ENCODE results near the gene CST7. TPM values are rescaled to one million over a fixed set of nuclear protein-coding genes. Genes with fewer than 3 reads are reported as not detected.
"Not testable (repeated sequence)": the region's sequence is repeated elsewhere in the genome, so short reads cannot be mapped to it uniquely, and the experiment has no call there.

Gene CST7
- total RNA-seq, 2 experiments from 2014 or later, result 10.7 to 14.0 TPM

- ChIA-PET POLR2A (no interaction called here), CTCF (interaction anchor here (1.5 kb wide), 1 partner anchor 17 kb away, joined by 3 read pairs; no protein-coding TSS in a partner anchor)
- ATAC-seq (no peak), DNase-seq (no peak)
- H3K4me1 Mint-ChIP-seq, result peaks cover 6% of the 10 kb centered on the region
- intact Hi-C loops (cut with DNase I, micrococcal nuclease), result loop anchor here in 1 of 2 experiments (5.0 to 10.0 kb wide), 3 partner anchors 231 to 911 kb away; no protein-coding TSS in a partner anchor
- H3K36me3 Mint-ChIP-seq (ENCODE audit: low read depth), result no peaks in the 10 kb centered on the region
- no peak overlapping the region for H3K27ac Mint-ChIP-seq
- no peaks in the 10 kb centered on the region for H3K9me3 Mint-ChIP-seq (ENCODE audit: low read depth)
- no peak overlapping the region for H3K4me3 Mint-ChIP-seq
- H3K27me3 Mint-ChIP-seq, result peaks cover 2% of the 10 kb centered on the region
Observed at GRCh38 chr20:24915440-24915839, 33.6 kb upstream of the CST7 start.

GRCh38 chr20:24915892-24916291, 33.2 kb upstream of the CST7 start:
- ATAC-seq (no peak), DNase-seq (no peak)
- intact Hi-C loops (cut with DNase I, micrococcal nuclease), result loop anchor here in 1 of 2 experiments (5.0 to 10.0 kb wide), 3 partner anchors 231 to 911 kb away; no protein-coding TSS in a partner anchor
- ChIA-PET CTCF (interaction anchor here (1.4 to 1.5 kb wide), 2 partner anchors 18 to 109 kb away, joined by 3 to 4 read pairs; no protein-coding TSS in a partner anchor), POLR2A (no interaction called here)
- H3K36me3 Mint-ChIP-seq (ENCODE audit: low read depth), result no peaks in the 10 kb centered on the region
- H3K27ac Mint-ChIP-seq, result no peak overlapping the region
- peaks cover 2% of the 10 kb centered on the region for H3K27me3 Mint-ChIP-seq
- no peaks in the 10 kb centered on the region for H3K9me3 Mint-ChIP-seq (ENCODE audit: low read depth)
- peaks cover 6% of the 10 kb centered on the region for H3K4me1 Mint-ChIP-seq
- no peak overlapping the region for H3K4me3 Mint-ChIP-seq

- H3K36me3 Mint-ChIP-seq (ENCODE audit: low read depth), result no peaks in the 10 kb centered on the region
- ATAC-seq (no peak), DNase-seq (no peak)
- H3K9me3 Mint-ChIP-seq (ENCODE audit: low read depth), result no peaks in the 10 kb centered on the region
- ChIA-PET POLR2A (no interaction called here), CTCF (interaction anchor here (0.7 to 1.5 kb wide), 3 partner anchors 18 to 978 kb away, joined by 3 to 4 read pairs (median 4); no protein-coding TSS in a partner anchor)
- no peak overlapping the region for H3K4me3 Mint-ChIP-seq
- intact Hi-C loops (cut with DNase I, micrococcal nuclease), result loop anchor here in 1 of 2 experiments (5.0 to 10.0 kb wide), 3 partner anchors 232 to 912 kb away; no protein-coding TSS in a partner anchor
- no peak overlapping the region for H3K27ac Mint-ChIP-seq
- H3K27me3 Mint-ChIP-seq, result peaks cover 2% of the 10 kb centered on the region
- H3K4me1 Mint-ChIP-seq, result peaks cover 6% of the 10 kb centered on the region
Observed at GRCh38 chr20:24916412-24916811, 32.7 kb upstream of the CST7 start.

GRCh38 chr20:24917056-24917455, 32.0 kb upstream of the CST7 start:
- H3K27ac Mint-ChIP-seq, result no peak overlapping the region
- peaks cover 2% of the 10 kb centered on the region for H3K27me3 Mint-ChIP-seq
- no peak overlapping the region for H3K4me3 Mint-ChIP-seq
- ChIA-PET POLR2A (no interaction called here), CTCF (interaction anchor here (0.7 to 1.8 kb wide), 4 partner anchors 14 to 978 kb away, joined by 3 to 8 read pairs (median 4); no protein-coding TSS in a partner anchor)
- DNase-seq (no peak), ATAC-seq (no peak)
- H3K9me3 Mint-ChIP-seq (ENCODE audit: low read depth), result no peaks in the 10 kb centered on the region
- peaks cover 6% of the 10 kb centered on the region for H3K4me1 Mint-ChIP-seq
- intact Hi-C loops (cut with DNase I, micrococcal nuclease), result loop anchor here in 1 of 2 experiments (5.0 to 10.0 kb wide), 3 partner anchors 232 to 912 kb away; no protein-coding TSS in a partner anchor
- H3K36me3 Mint-ChIP-seq (ENCODE audit: low read depth), result no peaks in the 10 kb centered on the region

GRCh38 chr20:24917797-24918578, 31.1 kb upstream of the CST7 start:
- DNase-seq, result peak; percentile 75
- peaks cover 2% of the 10 kb centered on the region for H3K9me3 Mint-ChIP-seq (ENCODE audit: low read depth)
- no peak overlapping the region for H3K27ac Mint-ChIP-seq
- peaks cover 6% of the 10 kb centered on the region for H3K4me1 Mint-ChIP-seq
- H3K4me3 Mint-ChIP-seq, result no peak overlapping the region
- peaks cover 2% of the 10 kb centered on the region for H3K27me3 Mint-ChIP-seq
- ChIA-PET POLR2A (no interaction called here), CTCF (interaction anchor here (0.6 to 1.8 kb wide), 9 partner anchors 13 to 980 kb away, joined by 3 to 8 read pairs (median 3); no protein-coding TSS in a partner anchor)
- no peaks in the 10 kb centered on the region for H3K36me3 Mint-ChIP-seq (ENCODE audit: low read depth)
- peak; percentile 76 for ATAC-seq
- intact Hi-C loops (cut with DNase I, micrococcal nuclease), result loop anchor here in 1 of 2 experiments (2.0 to 10.0 kb wide), 6 partner anchors 133 to 981 kb away; no protein-coding TSS in a partner anchor

GRCh38 chr20:24918579-24919566, 30.2 kb upstream of the CST7 start:
- peaks cover 2% of the 10 kb centered on the region for H3K9me3 Mint-ChIP-seq (ENCODE audit: low read depth)
- intact Hi-C loops (cut with DNase I, micrococcal nuclease), result loop anchor here in 1 of 2 experiments (2.0 to 10.0 kb wide), 6 partner anchors 134 to 982 kb away; no protein-coding TSS in a partner anchor
- no peak overlapping the region for H3K27ac Mint-ChIP-seq
- CTCF ChIA-PET, result interaction anchor here (0.6 to 2.6 kb wide), 10 partner anchors 11 to 981 kb away, joined by 3 to 8 read pairs (median 3); no protein-coding TSS in a partner anchor
- ATAC-seq (no peak), DNase-seq (no peak)
- peaks cover 6% of the 10 kb centered on the region for H3K4me1 Mint-ChIP-seq
- POLR2A ChIA-PET, result no interaction called here
- no peak overlapping the region for H3K4me3 Mint-ChIP-seq
- H3K36me3 Mint-ChIP-seq (ENCODE audit: low read depth), result no peaks in the 10 kb centered on the region
- peaks cover 2% of the 10 kb centered on the region for H3K27me3 Mint-ChIP-seq

GRCh38 chr20:24919665-24920064, 29.4 kb upstream of the CST7 start:
- intact Hi-C loops (cut with DNase I, micrococcal nuclease), result loop anchor here in 1 of 2 experiments (2.0 to 10.0 kb wide), 6 partner anchors 135 to 983 kb away; no protein-coding TSS in a partner anchor
- H3K4me3 Mint-ChIP-seq; DNase-seq; H3K4me1 Mint-ChIP-seq; H3K36me3 Mint-ChIP-seq (ENCODE audit: low read depth); H3K27ac Mint-ChIP-seq; H3K9me3 Mint-ChIP-seq (ENCODE audit: low read depth); ATAC-seq; POLR2A ChIA-PET; H3K27me3 Mint-ChIP-seq: not testable (repeated sequence)
- CTCF ChIA-PET, result interaction anchor here (0.6 to 2.6 kb wide), 4 partner anchors 11 to 915 kb away, joined by 3 to 7 read pairs (median 4); no protein-coding TSS in a partner anchor

GRCh38 chr20:24920706-24921105, 28.4 kb upstream of the CST7 start:
- DNase-seq; H3K4me1 Mint-ChIP-seq; H3K36me3 Mint-ChIP-seq (ENCODE audit: low read depth); ATAC-seq; H3K27me3 Mint-ChIP-seq; POLR2A ChIA-PET; H3K4me3 Mint-ChIP-seq; intact Hi-C loops (cut with DNase I, micrococcal nuclease); H3K9me3 Mint-ChIP-seq (ENCODE audit: low read depth); H3K27ac Mint-ChIP-seq: not testable (repeated sequence)
- CTCF ChIA-PET, result interaction anchor here (0.6 to 2.6 kb wide), 3 partner anchors 10 to 160 kb away, joined by 3 to 7 read pairs (median 3); no protein-coding TSS in a partner anchor

GRCh38 chr20:24929259-24929658, 19.8 kb upstream of the CST7 start:
- H3K4me3 Mint-ChIP-seq; H3K27me3 Mint-ChIP-seq; ATAC-seq; intact Hi-C loops (cut with DNase I, micrococcal nuclease); H3K9me3 Mint-ChIP-seq (ENCODE audit: low read depth); H3K36me3 Mint-ChIP-seq (ENCODE audit: low read depth); DNase-seq; H3K27ac Mint-ChIP-seq; POLR2A ChIA-PET: not testable (repeated sequence)
- H3K4me1 Mint-ChIP-seq, result peaks cover 15% of the 10 kb centered on the region
- CTCF ChIA-PET, result interaction anchor here (0.7 kb wide), 1 partner anchor 116 kb away, joined by 4 read pairs; no protein-coding TSS in a partner anchor

- H3K36me3 Mint-ChIP-seq (ENCODE audit: low read depth); ATAC-seq; H3K9me3 Mint-ChIP-seq (ENCODE audit: low read depth); DNase-seq; H3K27me3 Mint-ChIP-seq; H3K27ac Mint-ChIP-seq; H3K4me3 Mint-ChIP-seq; intact Hi-C loops (cut with DNase I, micrococcal nuclease): not testable (repeated sequence)
- ChIA-PET POLR2A (interaction anchor here (0.6 kb wide), 1 partner anchor 1509 kb away, joined by 3 read pairs; the partner anchor contains the start of gene NAPB), CTCF (interaction anchor here (0.8 to 1.9 kb wide), 4 partner anchors 10 to 173 kb away, joined by 3 to 8 read pairs (median 6); no protein-coding TSS in a partner anchor)
- peaks cover 15% of the 10 kb centered on the region for H3K4me1 Mint-ChIP-seq
Observed at GRCh38 chr20:24929867-24930723, 19.0 kb upstream of the CST7 start.
